Astrocyte (in vitro differentiated cells and primary cell): ENCODE measurements around the gene ADD3. TPM values are rescaled to one million over a fixed set of nuclear protein-coding genes. Genes with fewer than 3 reads are reported as not detected.

ENCODE experiments used
- DNase-seq: peaks from one replicate; pipeline ENCODE4 v3.0.0-alpha.2; 2010; ENCODE audit warnings: low read depth
- FAIRE-seq: peaks from 2 replicates; lab custom pipeline; 2011; peaks lifted over from hg19 to GRCh38; lab: Jason Lieb, UNC
- H2AFZ ChIP-seq: 2 replicates; pipeline ENCODE4 v1.6.0; 2012; ENCODE audit warnings: low read depth, low read length, inconsistent platforms
- H3K27ac ChIP-seq: 2 replicates; pipeline ENCODE4 v1.5.1; 2011; ENCODE audit warnings: low read depth, low read length, inconsistent platforms
- H3K27me3 ChIP-seq: 2 replicates; pipeline ENCODE4 v1.6.0; 2011; ENCODE audit warnings: low read length, inconsistent platforms; ENCODE audit not compliant: insufficient read depth
- H3K36me3 ChIP-seq: 2 replicates; pipeline ENCODE4 v1.5.1; 2011; ENCODE audit warnings: low read length, inconsistent platforms; ENCODE audit not compliant: insufficient read depth
- H3K4me1 ChIP-seq: 2 replicates; pipeline ENCODE4 v1.5.1; 2011; ENCODE audit warnings: low read length, inconsistent platforms; ENCODE audit not compliant: insufficient read depth
- H3K4me2 ChIP-seq: 2 replicates; pipeline ENCODE4 v1.6.0; 2012; ENCODE audit warnings: low read length, inconsistent platforms
- H3K4me3 ChIP-seq: 2 replicates; pipeline ENCODE4 v1.5.1; 2011; ENCODE audit warnings: low read depth, mild to moderate bottlenecking, low read length, inconsistent platforms; ENCODE audit not compliant: insufficient read depth
- H3K79me2 ChIP-seq: 2 replicates; pipeline ENCODE4 v1.6.0; 2012; ENCODE audit warnings: mild to moderate bottlenecking, low read length, inconsistent platforms; ENCODE audit not compliant: insufficient read depth
- H3K9ac ChIP-seq: 2 replicates; pipeline ENCODE4 v1.6.0; 2012; ENCODE audit warnings: mild to moderate bottlenecking, low read length, inconsistent platforms
- H3K9me3 ChIP-seq: 2 replicates; pipeline ENCODE4 v1.5.1; 2012; ENCODE audit warnings: low read depth, mild to moderate bottlenecking, low read length, inconsistent platforms; ENCODE audit not compliant: insufficient read depth
- H4K20me1 ChIP-seq: 2 replicates; pipeline ENCODE4 v1.6.0; 2012; ENCODE audit warnings: low read length, inconsistent platforms; ENCODE audit not compliant: insufficient read depth
- H3K27ac Mint-ChIP-seq: one replicate; pipeline ENCODE4 v1.8.0; 2021; ENCODE audit warnings: mild to moderate bottlenecking, mixed read lengths; ENCODE audit not compliant: unreplicated experiment
- H3K27me3 Mint-ChIP-seq: one replicate; pipeline ENCODE4 v1.8.0; 2021; ENCODE audit warnings: low read depth, mixed read lengths; ENCODE audit not compliant: unreplicated experiment
- H3K36me3 Mint-ChIP-seq: one replicate; pipeline ENCODE4 v1.8.0; 2021; ENCODE audit warnings: low read depth, mixed read lengths; ENCODE audit not compliant: unreplicated experiment
- H3K4me1 Mint-ChIP-seq: one replicate; pipeline ENCODE4 v1.8.0; 2021; ENCODE audit warnings: low read depth, mixed read lengths; ENCODE audit not compliant: unreplicated experiment
- H3K4me3 Mint-ChIP-seq: one replicate; pipeline ENCODE4 v1.8.0; 2021; ENCODE audit warnings: mild to moderate bottlenecking, moderate library complexity, mixed read lengths; ENCODE audit not compliant: unreplicated experiment
- H3K9me3 Mint-ChIP-seq: one replicate; pipeline ENCODE4 v1.8.0; 2021; ENCODE audit warnings: mild to moderate bottlenecking, mixed read lengths; ENCODE audit not compliant: unreplicated experiment
- CTCF ChIP-seq: IDR thresholded peaks from 2 replicates; pipeline ENCODE4 v1.5.1; 2011; ENCODE audit warnings: low read depth, mild to moderate bottlenecking, inconsistent platforms, low read length, moderate library complexity; ENCODE audit not compliant: insufficient read depth
- EZH2 ChIP-seq: IDR thresholded peaks from 2 replicates; pipeline ENCODE4 v1.6.1; 2012; ENCODE audit warnings: mild to moderate bottlenecking, low read length, inconsistent platforms; ENCODE audit not compliant: insufficient read depth
- total RNA-seq: library from RNA; stranded (reverse); gene quantifications from 2 replicates; pipeline ENCODE4 v1.2.1, GENCODE V29; 2021

The ADD3 gene
- total RNA-seq, 1 donor from 2014 or later: 127 TPM

- Mint-ChIP-seq H3K27ac (no peak overlapping the region), H3K4me3 (no peak overlapping the region), H3K36me3 (peaks cover 6% of the 10 kb centered on the region), H3K4me1 (peaks cover 26% of the 10 kb centered on the region), H3K27me3 (no peaks in the 10 kb centered on the region), H3K9me3 (no peaks in the 10 kb centered on the region)
- DNase-seq: no peak
- Histone ChIP-seq H3K4me3 (no peak overlapping the region), H4K20me1 (no peaks in the 10 kb centered on the region), H3K4me1 (peaks cover 9% of the 10 kb centered on the region), H3K4me2 (no peak overlapping the region), H3K27me3 (no peaks in the 10 kb centered on the region), H3K9ac (no peak overlapping the region), H2AFZ (no peak overlapping the region), H3K9me3 (no peaks in the 10 kb centered on the region), H3K79me2 (peaks cover 29% of the 10 kb centered on the region), H3K27ac (no peak overlapping the region), H3K36me3 (no peaks in the 10 kb centered on the region)
- TF ChIP-seq CTCF: no peak
- no peak for TF ChIP-seq EZH2
- FAIRE-seq: no peak
These were observed 79.9 kb downstream of the ADD3 start for GRCh38 chr10:110087682-110088081.

GRCh38 chr10:110088367-110089104, 80.8 kb downstream of the ADD3 start:
- no peak for TF ChIP-seq EZH2
- TF ChIP-seq CTCF: no peak
- Histone ChIP-seq H3K9me3 (no peaks in the 10 kb centered on the region), H3K79me2 (peaks cover 32% of the 10 kb centered on the region), H3K4me1 (peaks cover 5% of the 10 kb centered on the region), H3K36me3 (no peaks in the 10 kb centered on the region), H3K4me3 (no peak overlapping the region), H4K20me1 (no peaks in the 10 kb centered on the region), H3K27ac (no peak overlapping the region), H3K27me3 (no peaks in the 10 kb centered on the region), H3K4me2 (no peak overlapping the region), H3K9ac (no peak overlapping the region), H2AFZ (no peak overlapping the region)
- no peak overlapping the region for H3K4me3 Mint-ChIP-seq
- no peak overlapping the region for H3K27ac Mint-ChIP-seq
- DNase-seq: no peak
- H3K27me3 Mint-ChIP-seq: no peaks in the 10 kb centered on the region
- FAIRE-seq: no peak
- H3K36me3 Mint-ChIP-seq: peaks cover 6% of the 10 kb centered on the region
- peaks cover 19% of the 10 kb centered on the region for H3K4me1 Mint-ChIP-seq
- no peaks in the 10 kb centered on the region for H3K9me3 Mint-ChIP-seq

GRCh38 chr10:110091830-110092229, 84.0 kb downstream of the ADD3 start:
- H4K20me1 ChIP-seq: no peaks in the 10 kb centered on the region
- Mint-ChIP-seq H3K4me3 (no peak overlapping the region), H3K27ac (no peak overlapping the region), H3K36me3 (no peaks in the 10 kb centered on the region), H3K27me3 (no peaks in the 10 kb centered on the region), H3K9me3 (no peaks in the 10 kb centered on the region), H3K4me1 (peaks cover 5% of the 10 kb centered on the region)
- FAIRE-seq (peak; percentile 76), DNase-seq (no peak)
- no peak overlapping the region for H3K4me3 ChIP-seq
- TF ChIP-seq EZH2 (no peak), CTCF (no peak)
- no peak overlapping the region for H2AFZ ChIP-seq
- no peak overlapping the region for H3K27ac ChIP-seq
- no peaks in the 10 kb centered on the region for H3K36me3 ChIP-seq
- no peaks in the 10 kb centered on the region for H3K9me3 ChIP-seq
- H3K4me2 ChIP-seq: no peak overlapping the region
- H3K4me1 ChIP-seq: peaks cover 5% of the 10 kb centered on the region
- no peaks in the 10 kb centered on the region for H3K27me3 ChIP-seq
- peaks cover 37% of the 10 kb centered on the region for H3K79me2 ChIP-seq
- H3K9ac ChIP-seq: no peak overlapping the region
